ENCODE measurements around the gene ACIN1. TPM values are rescaled to one million over a fixed set of nuclear protein-coding genes. Genes with fewer than 3 reads are reported as not detected.
A peak's percentile ranks its signal among the peaks of the same experiment; 100 is the strongest.

Gene ACIN1
- total and polyA plus RNA-seq, 10 donors, result 59.2 to 228 (median 186) TPM

DNA sequence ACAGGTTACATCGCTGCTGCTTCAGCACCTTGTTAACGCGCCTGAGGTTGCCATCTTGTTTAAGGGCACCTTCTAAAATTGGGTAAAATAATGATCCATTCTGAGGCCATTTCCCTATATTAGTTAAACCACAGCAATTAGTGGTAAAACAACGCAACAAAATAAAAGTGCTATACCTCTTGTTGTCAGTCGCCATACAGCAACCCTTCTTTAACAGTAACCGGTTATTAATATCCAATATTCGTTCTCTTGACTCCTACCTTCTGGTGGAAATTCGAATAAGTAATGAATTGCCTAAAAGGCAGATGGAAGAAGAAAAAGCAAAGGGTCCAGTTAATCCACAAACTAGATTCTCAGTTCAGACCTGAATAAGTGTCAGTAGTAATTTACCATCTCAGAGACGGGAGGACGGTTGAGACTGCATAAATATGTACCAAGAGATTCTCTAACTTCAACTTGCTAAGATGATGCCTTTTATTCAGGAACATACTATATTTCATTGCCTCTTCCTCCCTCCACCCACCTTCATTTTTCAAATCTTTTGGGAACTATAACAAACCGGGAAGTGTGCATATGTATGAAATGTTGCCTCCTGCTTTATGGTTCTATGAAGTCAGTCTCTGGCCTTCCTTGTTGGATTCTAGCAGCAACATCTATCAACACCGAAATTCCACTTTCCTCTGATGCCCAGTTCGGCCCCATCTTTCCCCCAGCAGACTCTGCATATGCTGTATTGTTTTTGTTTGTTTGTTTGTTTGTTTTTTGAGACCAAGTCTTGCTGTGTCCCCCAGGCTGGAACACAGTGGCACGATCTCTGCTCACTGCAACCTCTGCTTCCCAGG lies 59.4 kb downstream of the ACIN1 start:
- no peak for DNase-seq
- Histone ChIP-seq H3K27ac (peak overlapping the region; percentile 61 to 98 (median 95)), H3K27me3 (replicated peaks in 1 of 7) (no peaks in the 10 kb centered on the region), H3K4me3 (peak overlapping the region in 7 of 8 donors; percentile 50 to 86 (median 71)), H3K4me1 (peaks cover 13 to 44% (median 28%) of the 10 kb centered on the region in 6 donors), H3K36me3 (peaks cover 0 to 30% (median 26%) of the 10 kb centered on the region in 6 donors), H3K9me3 (no peaks in the 10 kb centered on the region)
- WGBS, 5 donors, result 70 to 75% (median 71%) methylated on average over 14 of the region's 14 CpGs
- intact Hi-C loops (cut with DNase I; ENCODE audit: low total_unique reads), result no loop called here
- TF ChIP-seq POLR2AphosphoS5 (IDR thresholded peaks at IDR 0.05) (no peak), POLR2A (IDR thresholded peaks at IDR 0.05) (no peak)
- TF ChIP-seq, protein P1, sequence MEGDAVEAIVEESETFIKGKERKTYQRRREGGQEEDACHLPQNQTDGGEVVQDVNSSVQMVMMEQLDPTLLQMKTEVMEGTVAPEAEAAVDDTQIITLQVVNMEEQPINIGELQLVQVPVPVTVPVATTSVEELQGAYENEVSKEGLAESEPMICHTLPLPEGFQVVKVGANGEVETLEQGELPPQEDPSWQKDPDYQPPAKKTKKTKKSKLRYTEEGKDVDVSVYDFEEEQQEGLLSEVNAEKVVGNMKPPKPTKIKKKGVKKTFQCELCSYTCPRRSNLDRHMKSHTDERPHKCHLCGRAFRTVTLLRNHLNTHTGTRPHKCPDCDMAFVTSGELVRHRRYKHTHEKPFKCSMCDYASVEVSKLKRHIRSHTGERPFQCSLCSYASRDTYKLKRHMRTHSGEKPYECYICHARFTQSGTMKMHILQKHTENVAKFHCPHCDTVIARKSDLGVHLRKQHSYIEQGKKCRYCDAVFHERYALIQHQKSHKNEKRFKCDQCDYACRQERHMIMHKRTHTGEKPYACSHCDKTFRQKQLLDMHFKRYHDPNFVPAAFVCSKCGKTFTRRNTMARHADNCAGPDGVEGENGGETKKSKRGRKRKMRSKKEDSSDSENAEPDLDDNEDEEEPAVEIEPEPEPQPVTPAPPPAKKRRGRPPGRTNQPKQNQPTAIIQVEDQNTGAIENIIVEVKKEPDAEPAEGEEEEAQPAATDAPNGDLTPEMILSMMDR (IDR thresholded peaks at IDR 0.05 in 8 of 11, conservative IDR thresholded peaks at IDR 0.05 in 3 of 11), result peak in 2 of 11 experiments; percentile 10 to 22

DNA sequence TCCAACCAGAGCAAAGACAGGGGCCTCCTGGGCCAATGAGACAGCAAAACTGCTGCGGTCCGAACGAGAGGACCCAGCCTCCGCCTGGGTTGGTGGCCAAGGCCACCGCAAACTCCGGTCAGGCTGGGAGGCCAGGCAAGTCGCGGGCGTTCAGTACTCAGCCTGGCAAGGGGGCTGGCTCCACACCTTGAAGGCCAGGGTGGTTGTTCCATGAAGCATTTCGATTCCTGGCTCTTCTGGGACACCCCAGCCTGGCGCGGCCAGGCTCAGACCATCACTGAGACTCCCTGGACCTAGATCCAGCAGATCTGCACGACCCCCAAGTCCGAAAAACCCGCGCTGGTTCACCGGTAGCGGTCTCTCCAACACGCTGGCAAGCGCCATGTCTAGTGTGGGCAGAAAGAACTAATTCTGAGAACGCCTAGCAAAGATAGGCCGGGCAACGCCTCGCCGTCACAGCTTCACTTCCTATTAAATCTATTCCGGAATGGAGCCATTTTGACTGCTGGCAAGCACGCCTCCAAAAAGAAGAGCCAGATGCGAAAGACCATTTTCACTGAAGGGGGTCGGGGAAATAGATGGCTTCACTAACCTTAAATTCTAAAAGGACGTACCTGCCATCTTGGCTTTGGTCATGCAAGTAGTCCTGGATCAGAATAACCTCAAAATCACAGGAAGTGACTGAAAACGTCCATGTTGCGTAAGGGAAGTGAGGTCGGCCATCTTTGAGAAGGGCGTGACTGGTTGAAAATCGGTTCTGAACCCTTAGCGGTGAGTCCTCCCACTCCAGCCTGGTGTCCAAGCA lies 60.2 kb downstream of the ACIN1 start, which contains the start of gene PSMB5:
Gene PSMB5, minus strand, starts transcription at position 403 of the 805 bp plus-strand sequence. Its CDS starts 19 bp downstream, at position 384.
- H3K4me3 ChIP-seq, result peak within 1 kb of the TSS; percentile 50 to 86 (median 74)
- 0% methylated on average over 24 to 36 of the region's 36 CpGs for WGBS, 5 donors
- peaks cover 13 to 46% (median 28%) of the 10 kb centered on the region in 6 donors for H3K4me1 ChIP-seq
- TF ChIP-seq, protein P1 (IDR thresholded peaks at IDR 0.05 in 8 of 11, conservative IDR thresholded peaks at IDR 0.05 in 3 of 11), result peak in 6 of 11 experiments; percentile 15 to 54 (median 45)
- peak; percentile 72 to 77 (median 72) for TF ChIP-seq POLR2AphosphoS5 (IDR thresholded peaks at IDR 0.05)
- TF ChIP-seq POLR2A (IDR thresholded peaks at IDR 0.05), result no peak
- DNase-seq, result peak; percentile 94
- H3K27me3 ChIP-seq (replicated peaks in 1 of 7), result no peaks in the 10 kb centered on the region
- intact Hi-C loops (cut with DNase I; ENCODE audit: low total_unique reads), result no loop called here
- peak within 1 kb of the TSS; percentile 61 to 98 (median 95) for H3K27ac ChIP-seq
- no peaks in the 10 kb centered on the region for H3K9me3 ChIP-seq
- peaks cover 0 to 38% (median 31%) of the 10 kb centered on the region in 6 donors for H3K36me3 ChIP-seq

DNA sequence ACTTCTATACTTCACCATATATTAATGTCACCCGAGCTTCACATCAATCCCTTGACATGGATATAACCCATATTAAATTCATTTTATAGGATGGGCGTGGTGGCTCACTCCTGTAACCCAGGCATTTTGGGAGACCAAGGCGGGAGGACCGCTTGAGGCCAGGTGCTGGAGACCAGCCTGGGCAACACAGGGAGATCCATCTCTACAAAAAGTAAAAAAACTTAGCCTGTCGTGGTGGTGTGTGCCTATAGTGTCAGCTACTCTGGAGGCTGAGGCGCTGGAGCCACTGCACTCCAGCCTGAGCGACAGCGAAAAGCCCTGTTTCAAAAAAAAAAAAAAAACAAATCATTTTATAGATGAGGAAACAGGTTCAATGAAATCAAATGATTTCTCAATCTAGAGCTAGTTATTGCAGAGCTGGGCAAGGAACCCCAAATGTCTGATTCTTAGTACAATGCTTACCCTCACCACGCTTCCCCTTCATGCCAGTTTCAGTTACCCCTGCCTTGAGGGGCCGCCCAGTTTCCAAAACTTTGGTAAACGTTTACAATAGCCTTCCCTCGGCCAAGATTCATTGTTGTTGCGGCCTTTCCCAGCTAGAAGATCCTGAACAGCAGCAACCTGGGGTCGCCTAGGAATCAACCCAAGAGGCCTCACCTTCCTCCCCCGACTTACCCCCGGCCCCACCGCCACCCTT lies 61.0 kb downstream of the ACIN1 start:
- peaks cover 13 to 53% (median 33%) of the 10 kb centered on the region in 6 donors for H3K4me1 ChIP-seq
- H3K9me3 ChIP-seq, result no peaks in the 10 kb centered on the region
- TF ChIP-seq, protein P1 (IDR thresholded peaks at IDR 0.05 in 8 of 11, conservative IDR thresholded peaks at IDR 0.05 in 3 of 11), result no peak
- TF ChIP-seq POLR2AphosphoS5 (IDR thresholded peaks at IDR 0.05) (no peak), POLR2A (IDR thresholded peaks at IDR 0.05) (no peak)
- no peaks in the 10 kb centered on the region for H3K27me3 ChIP-seq (replicated peaks in 1 of 7)
- H3K4me3 ChIP-seq, result peak overlapping the region; percentile 50 to 86 (median 74)
- peaks cover 0 to 46% (median 34%) of the 10 kb centered on the region in 6 donors for H3K36me3 ChIP-seq
- peak overlapping the region; percentile 61 to 98 (median 95) for H3K27ac ChIP-seq
- 38 to 45% (median 43%) methylated on average over 17 of the region's 17 CpGs for WGBS, 5 donors
- intact Hi-C loops (cut with DNase I; ENCODE audit: low total_unique reads), result no loop called here
- DNase-seq, result no peak

Measured in spleen (tissue), 11 donors.